Choroid plexus epithelial cell (primary cell): ENCODE data around the gene FSTL1.

ENCODE experiments used
- DNase-seq: peaks from one replicate; pipeline ENCODE4 v3.0.0-alpha.2; 2010; ENCODE audit warnings: low read depth
- H3K4me3 ChIP-seq: 2 replicates; pipeline ENCODE4 v1.5.1; 2011; ENCODE audit warnings: low read depth, mild to moderate bottlenecking, control low read depth, low read length, moderate library complexity
- CTCF ChIP-seq: conservative IDR thresholded peaks from 2 replicates; pipeline ENCODE4 v1.5.1; 2011; ENCODE audit warnings: low read depth, mild to moderate bottlenecking, control low read depth, inconsistent platforms, low read length, moderate library complexity

The FSTL1 gene

GRCh38 chr3:120492103-120492502 lies 41.3 kb upstream of the FSTL1 start:
- TF ChIP-seq CTCF = no peak
- no peak overlapping the region for H3K4me3 ChIP-seq
- no peak for DNase-seq

DNA sequence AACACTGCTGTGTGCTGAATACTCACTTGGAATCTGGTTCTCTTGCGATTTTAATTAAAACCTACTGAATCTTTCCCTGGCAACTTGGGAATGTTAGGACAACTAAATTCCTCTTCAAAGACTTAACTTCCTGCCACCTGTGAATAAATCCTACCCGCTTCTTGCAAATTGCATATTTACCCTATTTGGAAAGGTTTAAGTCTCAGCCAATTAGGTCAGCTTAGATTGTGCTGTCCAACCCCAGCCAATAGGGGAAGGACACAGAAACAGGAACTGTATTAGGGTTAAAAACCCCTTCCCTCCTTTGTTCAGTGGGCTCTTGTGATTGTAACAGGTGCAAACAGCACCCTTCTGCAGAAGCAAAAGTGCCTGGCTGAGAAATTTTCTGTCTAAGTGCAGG lies 38.6 kb upstream of the FSTL1 start:
- no peak for DNase-seq
- no peak overlapping the region for H3K4me3 ChIP-seq
- no peak for TF ChIP-seq CTCF

DNA sequence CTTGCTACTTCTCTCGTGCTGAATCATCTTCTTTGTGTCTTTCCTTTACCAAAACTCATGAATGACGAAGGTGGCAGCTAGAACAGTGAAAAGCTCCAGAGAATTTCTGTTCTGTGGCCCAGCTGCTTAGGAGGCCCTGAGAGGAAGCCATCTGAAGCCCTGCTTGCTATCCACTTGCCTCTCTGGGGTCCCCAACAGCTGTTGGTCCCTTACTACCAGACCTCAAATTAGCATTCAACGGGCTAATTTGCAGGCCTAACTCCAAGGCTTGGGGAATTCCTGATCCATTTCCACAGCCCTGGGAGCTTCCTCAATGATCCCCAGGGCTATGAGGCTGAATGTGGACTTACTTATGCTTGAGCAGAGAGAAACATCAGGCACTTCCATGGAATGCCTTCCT lies 37.5 kb upstream of the FSTL1 start:
- TF ChIP-seq CTCF = no peak
- DNase-seq = no peak
- H3K4me3 ChIP-seq = no peak overlapping the region

DNA sequence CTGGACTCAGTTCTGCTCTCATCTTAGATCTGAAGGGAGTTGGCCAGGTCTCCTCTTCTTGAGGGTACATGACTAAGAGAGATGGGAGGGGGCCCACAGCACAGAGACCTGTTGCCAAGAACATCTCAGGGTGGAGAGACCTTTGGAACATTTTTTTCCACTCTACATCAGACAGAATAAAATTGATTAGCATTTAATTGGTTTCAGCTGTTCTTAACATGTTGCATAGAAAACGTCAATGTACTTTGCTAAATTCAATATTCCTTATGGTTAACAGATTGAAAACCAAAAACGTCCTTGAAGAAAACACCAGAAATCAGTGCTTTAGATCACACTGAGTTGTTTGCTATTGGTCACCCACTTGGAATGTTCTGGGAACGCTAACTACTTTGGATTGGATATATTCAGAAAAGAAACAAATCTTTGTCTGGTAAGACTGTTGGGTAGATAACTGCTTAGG lies 36.4 kb upstream of the FSTL1 start:
- no peak overlapping the region for H3K4me3 ChIP-seq
- DNase-seq = peak; percentile 54
- no peak for TF ChIP-seq CTCF

- H3K4me3 ChIP-seq = no peak overlapping the region
- no peak for DNase-seq
- no peak for TF ChIP-seq CTCF
Measured at GRCh38 chr3:120481081-120481480, 30.3 kb upstream of the FSTL1 start.

DNA sequence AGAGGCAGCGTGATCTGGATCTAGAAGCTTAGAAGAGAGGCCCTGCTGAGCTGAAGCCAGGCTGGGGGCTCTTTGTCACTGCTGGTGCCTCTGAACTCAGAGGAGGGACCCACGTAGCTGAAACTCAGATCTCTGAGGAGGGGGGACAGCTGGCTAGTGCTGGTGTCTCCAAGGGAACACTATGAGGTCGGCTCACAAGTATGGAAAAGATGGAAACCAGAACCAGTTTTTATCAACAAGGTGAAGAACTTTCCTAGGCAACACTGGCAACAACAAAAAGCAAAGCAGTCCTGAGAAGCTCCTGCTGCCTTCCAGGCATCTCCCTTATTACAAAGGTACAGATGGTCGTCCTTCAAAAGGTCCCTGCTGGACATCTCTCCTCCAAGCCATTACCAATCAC lies 27.0 kb upstream of the FSTL1 start:
- DNase-seq = no peak
- TF ChIP-seq CTCF = no peak
- no peak overlapping the region for H3K4me3 ChIP-seq

- peak; percentile 45 for DNase-seq
- H3K4me3 ChIP-seq = no peak overlapping the region
- TF ChIP-seq CTCF = no peak
Measured at GRCh38 chr3:120475722-120476377, 25.1 kb upstream of the FSTL1 start.
